HepG2 (cell line): ENCODE results near the gene ALOX12. TPM values are rescaled to one million over a fixed set of nuclear protein-coding genes. Genes with fewer than 3 reads are reported as not detected.

ENCODE experiments used
- CCDC6 ChIP-seq: sonication (generic); formaldehyde crosslinking; IDR thresholded peaks from 2 replicates; pipeline ENCODE4 v1.8.1; 2022; ENCODE audit warnings: mild to moderate bottlenecking, missing genetic modification reagents, moderate library complexity
- ESRRA ChIP-seq: sonication (generic); formaldehyde crosslinking; IDR thresholded peaks from 2 replicates; pipeline ENCODE4 v1.5.1; 2020; ENCODE audit warnings: mild to moderate bottlenecking, low read depth, missing genetic modification reagents
- FOXM1 ChIP-seq: sonication (generic); formaldehyde crosslinking; IDR thresholded peaks from 2 replicates; pipeline ENCODE4 v1.5.0; 2020; ENCODE audit warnings: missing genetic modification reagents
- PAX8 ChIP-seq: sonication (generic); formaldehyde crosslinking; IDR thresholded peaks from 2 replicates; pipeline ENCODE4 v1.8.0; 2022; ENCODE audit warnings: mild to moderate bottlenecking, missing genetic modification reagents, borderline replicate concordance
- SMAD9 ChIP-seq: sonication (generic); formaldehyde crosslinking; IDR thresholded peaks from 2 replicates; pipeline ENCODE4 v1.5.1; 2020; ENCODE audit warnings: mild to moderate bottlenecking, missing genetic modification reagents
- SUZ12 ChIP-seq: fragments of 150-350 bp; IDR thresholded peaks from 2 replicates; pipeline ENCODE4 v1.6.1; 2014; ENCODE audit warnings: low read depth, low read length
- TBP ChIP-seq: sonication (generic); formaldehyde crosslinking; IDR thresholded peaks from 2 replicates; pipeline ENCODE4 v1.5.0; 2020; ENCODE audit warnings: missing genetic modification reagents
- TFDP1 ChIP-seq: IDR thresholded peaks from 2 replicates; pipeline ENCODE4 v1.6.1; 2016; ENCODE audit warnings: missing compliant biosample characterization, missing genetic modification reagents, borderline replicate concordance
- ZFP82 ChIP-seq: sonication (generic); formaldehyde crosslinking; IDR thresholded peaks from 2 replicates; pipeline ENCODE4 v1.5.1; 2020; ENCODE audit warnings: mild to moderate bottlenecking, missing genetic modification reagents, borderline replicate concordance
- ZNF101 ChIP-seq: sonication (generic); formaldehyde crosslinking; IDR thresholded peaks from 2 replicates; pipeline ENCODE4 v1.4.0; 2020; ENCODE audit warnings: mild to moderate bottlenecking, low read depth, missing genetic modification reagents, borderline replicate concordance
- ZNF580 ChIP-seq: IDR thresholded peaks from 2 replicates; pipeline ENCODE4 v1.6.1; 2016; ENCODE audit warnings: low read depth, borderline replicate concordance
- ZNF609 ChIP-seq: sonication (generic); formaldehyde crosslinking; IDR thresholded peaks from 2 replicates; pipeline ENCODE4 v1.4.0; 2020; ENCODE audit warnings: mild to moderate bottlenecking, missing genetic modification reagents, borderline replicate concordance
- ZNF768 ChIP-seq: sonication (generic); formaldehyde crosslinking; IDR thresholded peaks from 2 replicates; pipeline ENCODE4 v1.4.0; 2020; ENCODE audit warnings: missing genetic modification reagents
- ZSCAN20 ChIP-seq: sonication (generic); formaldehyde crosslinking; IDR thresholded peaks from 2 replicates; pipeline ENCODE4 v1.4.0; 2020; ENCODE audit warnings: missing genetic modification reagents, mild to moderate bottlenecking, borderline replicate concordance
- polyA plus RNA-seq, 8 experiments: library from polyadenylated mRNA; depleted of rRNA in 3 of 8; stranded (reverse) in 7 of 8; unstranded in 1 of 8; fragments of >200 nt; fragmentation: Illumina TruSeq in 4 of 8; extraction: Trizol in 4 of 8; gene quantifications; 2 replicates each; pipeline versions ENCODE4 v1.2.1 to v1.2.3, GENCODE V29; 2011 to 2016; ENCODE audit warnings: low read depth in 4 of 8, missing spikeins in 1 of 8, mixed read lengths in 1 of 8; ENCODE audit not compliant: insufficient read depth in 1 of 8
- total RNA-seq, 5 experiments: library from RNA; depleted of rRNA; stranded (reverse); fragments of >200 nt; fragmentation: Illumina TruSeq; extraction: Trizol; gene quantifications; 2 replicates each; pipeline ENCODE4 v1.2.3, GENCODE V29; 2016; ENCODE audit warnings: low read depth in 1 of 5
- TF ChIP-seq, protein P1 (sequence below): sonication (generic); formaldehyde crosslinking; IDR thresholded peaks from 2 replicates; pipeline ENCODE4 v1.8.0; 2023; ENCODE audit warnings: mild to moderate bottlenecking, missing genetic modification reagents
- TF ChIP-seq, protein P2 (sequence below), 2 experiments: sonication (generic) in 1 of 2; formaldehyde crosslinking in 1 of 2; IDR thresholded peaks; 2 replicates each; pipeline versions ENCODE4 v1.4.0 to v1.6.1; 2018 to 2020; ENCODE audit warnings: missing genetic modification reagents in 2 of 2, borderline replicate concordance in 1 of 2, low read depth in 1 of 2, mild to moderate bottlenecking in 1 of 2, missing biosample characterization in 1 of 2

ALOX12 gene
- total and polyA plus RNA-seq, 2 of the 13 experiments (the other 11 are each of a cell fraction or from before 2014, with no cell fraction given): not detected

- TF ChIP-seq ZNF609 (CRISPR knock-in tag) (no peak), ZNF768 (CRISPR knock-in tag) (peak; percentile 43; the same call in 1 of the 2 replicates), ZNF101 (no peak), ZNF580 (CRISPR knock-in tag) (peak; percentile 70; the same call in 1 of the 2 replicates), FOXM1 (CRISPR knock-in tag) (no peak), ZSCAN20 (CRISPR knock-in tag) (no peak), ZFP82 (no peak), PAX8 (no peak), TBP (CRISPR knock-in tag) (no peak), ESRRA (CRISPR knock-in tag) (peak; percentile 27; the same call in 1 of the 2 replicates), CCDC6 (CRISPR knock-in tag) (0 out of 2 replicates have a peak, but pooled peaks have one; percentile 31), SMAD9 (CRISPR knock-in tag) (no peak), SUZ12 (no peak), TFDP1 (CRISPR knock-in tag) (peak; percentile 58; the same call in 1 of the 2 replicates)
- TF ChIP-seq, protein P1, sequence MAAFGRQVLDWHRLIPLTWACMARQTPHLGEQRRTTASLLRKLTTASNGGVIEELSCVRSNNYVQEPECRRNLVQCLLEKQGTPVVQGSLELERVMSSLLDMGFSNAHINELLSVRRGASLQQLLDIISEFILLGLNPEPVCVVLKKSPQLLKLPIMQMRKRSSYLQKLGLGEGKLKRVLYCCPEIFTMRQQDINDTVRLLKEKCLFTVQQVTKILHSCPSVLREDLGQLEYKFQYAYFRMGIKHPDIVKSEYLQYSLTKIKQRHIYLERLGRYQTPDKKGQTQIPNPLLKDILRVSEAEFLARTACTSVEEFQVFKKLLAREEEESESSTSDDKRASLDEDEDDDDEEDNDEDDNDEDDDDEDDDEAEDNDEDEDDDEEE: peak; percentile 55; the same call in 1 of the 2 replicates
- TF ChIP-seq, protein P2, sequence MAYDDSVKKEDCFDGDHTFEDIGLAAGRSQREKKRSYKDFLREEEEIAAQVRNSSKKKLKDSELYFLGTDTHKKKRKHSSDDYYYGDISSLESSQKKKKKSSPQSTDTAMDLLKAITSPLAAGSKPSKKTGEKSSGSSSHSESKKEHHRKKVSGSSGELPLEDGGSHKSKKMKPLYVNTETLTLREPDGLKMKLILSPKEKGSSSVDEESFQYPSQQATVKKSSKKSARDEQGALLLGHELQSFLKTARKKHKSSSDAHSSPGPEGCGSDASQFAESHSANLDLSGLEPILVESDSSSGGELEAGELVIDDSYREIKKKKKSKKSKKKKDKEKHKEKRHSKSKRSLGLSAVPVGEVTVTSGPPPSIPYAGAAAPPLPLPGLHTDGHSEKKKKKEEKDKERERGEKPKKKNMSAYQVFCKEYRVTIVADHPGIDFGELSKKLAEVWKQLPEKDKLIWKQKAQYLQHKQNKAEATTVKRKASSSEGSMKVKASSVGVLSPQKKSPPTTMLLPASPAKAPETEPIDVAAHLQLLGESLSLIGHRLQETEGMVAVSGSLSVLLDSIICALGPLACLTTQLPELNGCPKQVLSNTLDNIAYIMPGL (CRISPR knock-in tag; IDR thresholded peaks at IDR 0.05; ENCODE audit: borderline replicate concordance in 1 of 2, low read depth in 1 of 2): peak; percentile 91 to 93
Observed at GRCh38 chr17:7021993-7022778, 26.3 kb downstream of the ALOX12 start (continued).
